ENCODE measurements around the gene MRPL16.
"Not testable (repeated sequence)": the region's sequence is repeated elsewhere in the genome, so short reads cannot be mapped to it uniquely, and the experiment has no call there.

MRPL16 gene

GRCh38 chr11:59810189-59810910, at the start of gene MRPL16:
Gene MRPL16, minus strand, starts transcription at chr11:59810778. Its CDS starts 120 bp downstream, at chr11:59810658.
- peak; percentile 91 for DNase-seq

- no peak for DNase-seq
Measured at GRCh38 chr11:59859673-59860072, 49.1 kb upstream of the MRPL16 start.

GRCh38 chr11:59857439-59858434, 47.2 kb upstream of the MRPL16 start:
- DNase-seq = peak; percentile 14

- DNase-seq = no peak
Measured at GRCh38 chr11:59854871-59855270, 44.3 kb upstream of the MRPL16 start.

GRCh38 chr11:59851416-59851815, 40.8 kb upstream of the MRPL16 start:
- DNase-seq = not testable (repeated sequence)

- DNase-seq = not testable (repeated sequence)
Measured at GRCh38 chr11:59849551-59849950, 39.0 kb upstream of the MRPL16 start.

GRCh38 chr11:59849129-59849528, 38.6 kb upstream of the MRPL16 start:
- no peak for DNase-seq

- DNase-seq = not testable (repeated sequence)
Measured at GRCh38 chr11:59848439-59848838, 37.9 kb upstream of the MRPL16 start.

- DNase-seq = no peak
Measured at GRCh38 chr11:59847626-59848025, 37.0 kb upstream of the MRPL16 start.

- DNase-seq = no peak
Measured at GRCh38 chr11:59846556-59846955, 36.0 kb upstream of the MRPL16 start.

- DNase-seq = no peak
Measured at GRCh38 chr11:59845399-59845798, 34.8 kb upstream of the MRPL16 start, which contains the start of gene CBLIF. Gene CBLIF, minus strand, starts transcription at chr11:59845499. Its CDS starts 46 bp downstream, at chr11:59845453.

GRCh38 chr11:59842316-59842715, 31.7 kb upstream of the MRPL16 start:
- no peak for DNase-seq

- DNase-seq = no peak
Measured at GRCh38 chr11:59841514-59841913, 30.9 kb upstream of the MRPL16 start.

GRCh38 chr11:59839615-59840014, 29.0 kb upstream of the MRPL16 start:
- no peak for DNase-seq

GRCh38 chr11:59833602-59834001, 23.0 kb upstream of the MRPL16 start:
- DNase-seq = no peak

- no peak for DNase-seq
Measured at GRCh38 chr11:59829358-59829757, 18.8 kb upstream of the MRPL16 start.

- peak; percentile 25 for DNase-seq
Measured at GRCh38 chr11:59822989-59823566, 12.5 kb upstream of the MRPL16 start.

- DNase-seq = no peak
Measured at GRCh38 chr11:59818572-59818971, 8.0 kb upstream of the MRPL16 start.

- DNase-seq = not testable (repeated sequence)
Measured at GRCh38 chr11:59816434-59816833, 5.9 kb upstream of the MRPL16 start.

GRCh38 chr11:59815754-59816153, 5.2 kb upstream of the MRPL16 start:
- no peak for DNase-seq

GRCh38 chr11:59814021-59814420, 3.4 kb upstream of the MRPL16 start:
- no peak for DNase-seq

- DNase-seq = no peak
Measured at GRCh38 chr11:59813364-59813763, 2.8 kb upstream of the MRPL16 start.

GRCh38 chr11:59812220-59812619, 1.6 kb upstream of the MRPL16 start:
- no peak for DNase-seq

All from CD4-positive, alpha-beta T cell treated with Interleukin-17A for 4 hours (primary cell).